NCI-H2029 treated with DMSO at 0.1 percent for 48 hours (cell line): Measurements from ENCODE around the gene UNC5C.

Source experiments
- DNase-seq: peaks from one replicate; lab custom pipeline; 2025; lab: John Stamatoyannopoulos, UW

UNC5C gene

DNA sequence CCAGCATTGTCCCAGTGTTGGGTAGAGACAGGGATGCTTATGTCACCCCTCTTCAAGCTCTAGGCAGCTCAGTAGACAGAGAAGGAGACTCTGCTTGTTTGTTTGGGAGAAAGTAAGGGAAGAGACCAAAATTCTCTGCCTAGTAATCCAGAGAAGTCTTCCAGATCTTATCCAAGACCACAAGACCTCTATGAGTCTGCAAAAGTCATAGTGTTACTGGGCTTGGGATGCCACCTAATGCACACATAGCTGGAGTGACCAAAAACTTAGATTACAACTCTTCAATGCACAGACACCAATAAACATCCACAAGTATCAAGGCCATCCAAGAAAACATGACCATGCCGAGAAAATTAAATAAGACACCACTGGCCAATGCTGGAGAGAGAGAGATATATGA lies 205.5 kb downstream of the UNC5C start:
- DNase-seq = no peak

GRCh38 chr4:95340191-95340590 lies 208.6 kb downstream of the UNC5C start:
- no peak for DNase-seq

DNA sequence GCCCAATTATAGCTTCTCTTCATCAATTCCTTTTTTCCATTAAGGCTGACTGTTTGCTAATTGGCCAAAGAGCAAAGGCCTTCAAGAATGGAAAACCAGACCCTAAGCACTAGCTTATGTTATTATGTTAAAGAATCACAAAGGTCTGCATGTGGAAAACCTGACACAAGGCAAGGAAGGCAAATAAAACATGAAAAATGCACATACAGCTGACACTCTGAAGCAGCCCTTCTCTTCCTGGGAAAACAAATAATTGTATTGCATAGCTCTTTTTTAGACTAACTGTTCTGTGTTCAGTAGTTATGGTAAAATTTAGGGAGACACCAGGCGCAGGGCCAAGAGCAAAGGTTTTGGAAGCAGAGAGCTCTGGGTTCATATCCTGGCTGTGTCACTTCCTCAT lies 223.1 kb downstream of the UNC5C start:
- DNase-seq = no peak

DNA sequence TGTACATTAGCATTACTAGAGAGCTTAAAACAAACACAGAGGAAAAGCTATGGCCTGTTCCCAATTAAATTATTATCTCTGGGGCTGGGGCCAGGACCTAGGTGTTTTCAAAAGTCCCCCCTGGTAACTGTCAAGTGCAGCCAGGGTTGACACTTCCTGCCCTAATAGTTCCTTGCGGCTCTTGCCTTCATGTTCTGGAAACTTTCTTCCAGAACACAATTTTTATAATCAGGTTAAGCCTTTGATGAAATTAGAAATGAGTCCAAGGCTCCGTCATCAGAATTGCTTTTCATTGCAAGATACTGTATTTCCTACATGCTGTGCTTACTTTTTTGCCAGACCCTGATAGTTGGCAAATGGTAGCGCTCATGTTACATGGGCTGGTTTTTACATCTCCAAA lies 229.6 kb downstream of the UNC5C start:
- DNase-seq = no peak

- DNase-seq = no peak
These were observed 230.3 kb downstream of the UNC5C start for GRCh38 chr4:95318483-95318882.

- DNase-seq = no peak
These were observed 230.7 kb downstream of the UNC5C start for GRCh38 chr4:95318044-95318443.

- no peak for DNase-seq
These were observed 231.5 kb downstream of the UNC5C start for GRCh38 chr4:95317085-95317793.

DNA sequence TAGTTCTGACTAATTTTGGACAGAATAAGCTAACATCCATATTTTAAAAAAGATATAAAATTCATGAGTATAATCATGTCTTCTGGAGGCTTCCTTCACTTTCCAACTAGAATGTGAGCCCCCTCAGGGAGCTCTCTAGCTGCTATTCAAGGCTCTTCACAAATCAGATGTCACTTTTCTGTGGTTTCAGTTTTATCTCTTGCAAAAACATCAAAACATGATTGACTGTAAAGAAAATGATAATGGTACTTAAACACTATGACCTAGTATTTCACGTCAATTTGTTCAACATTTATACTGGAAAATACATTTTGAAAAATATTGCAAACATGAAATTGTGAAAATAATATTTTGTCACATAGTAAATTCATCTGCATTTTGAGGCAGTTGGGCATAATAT lies 234.2 kb downstream of the UNC5C start:
- no peak for DNase-seq

GRCh38 chr4:95304898-95305297 lies 243.9 kb downstream of the UNC5C start:
- DNase-seq = no peak

DNA sequence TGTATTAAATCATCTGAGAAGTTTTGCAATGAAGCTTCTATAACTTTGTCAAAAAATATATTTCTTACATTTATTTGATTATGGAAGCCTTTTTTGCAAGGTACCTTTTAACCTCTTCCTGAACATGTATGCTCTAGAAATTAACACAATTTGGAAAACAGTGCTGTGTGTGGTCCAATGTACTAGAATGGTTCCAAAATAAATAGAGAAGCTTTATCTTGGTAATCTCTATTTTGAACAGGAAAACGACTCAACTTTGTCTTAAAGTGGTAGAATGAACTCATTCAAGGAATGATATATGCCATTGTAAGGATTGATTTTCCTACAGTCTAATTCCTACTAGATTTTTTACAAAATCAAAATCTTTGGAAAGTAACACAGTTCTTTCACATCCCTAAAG lies 248.5 kb downstream of the UNC5C start:
- no peak for DNase-seq

GRCh38 chr4:95296052-95296451 lies 252.7 kb downstream of the UNC5C start:
- DNase-seq = no peak

- DNase-seq = no peak
These were observed 253.6 kb downstream of the UNC5C start for GRCh38 chr4:95295157-95295556.

DNA sequence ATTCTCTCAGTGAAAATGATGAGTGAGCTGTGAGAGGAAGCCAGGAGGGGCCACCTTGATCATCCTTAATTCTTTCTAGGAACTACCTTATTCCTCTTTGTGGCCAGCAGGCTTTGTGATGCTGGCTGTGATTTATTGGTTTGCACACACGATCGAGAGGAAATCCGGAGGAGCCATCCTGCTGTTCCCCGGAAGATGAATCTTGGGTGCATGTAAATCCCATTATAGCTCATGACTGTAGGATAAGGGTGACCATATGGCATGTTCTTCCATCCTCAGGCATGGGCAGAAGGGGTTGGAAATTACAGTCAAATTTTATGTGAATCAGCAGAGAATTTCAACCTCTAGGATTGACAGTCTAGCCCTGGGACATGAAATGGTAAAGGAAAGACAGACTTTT lies 254.5 kb downstream of the UNC5C start:
- no peak for DNase-seq

DNA sequence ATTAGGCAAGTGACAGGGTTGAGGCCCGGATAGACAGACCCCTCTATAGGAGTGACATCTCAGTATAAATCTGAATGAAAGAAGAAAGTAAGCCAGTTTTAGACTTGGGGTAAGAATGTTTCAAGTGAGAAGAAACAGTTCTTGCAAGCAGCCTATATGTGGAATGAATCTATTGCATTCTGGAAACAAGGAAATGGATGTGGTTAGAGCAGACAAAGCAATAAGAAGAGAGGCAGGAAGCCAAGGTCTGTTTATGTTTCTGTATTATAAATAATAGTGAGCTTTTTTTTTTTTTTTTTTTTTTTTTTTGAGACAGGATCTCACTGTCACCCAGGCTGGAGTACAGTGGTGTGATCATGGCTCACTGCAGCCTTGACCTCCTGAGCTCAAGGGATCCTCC lies 255.8 kb downstream of the UNC5C start:
- no peak for DNase-seq

GRCh38 chr4:95290702-95291101 lies 258.1 kb downstream of the UNC5C start:
- DNase-seq = no peak

- DNase-seq = no peak
These were observed 259.6 kb downstream of the UNC5C start for GRCh38 chr4:95289028-95289634.

GRCh38 chr4:95288552-95288951 lies 260.2 kb downstream of the UNC5C start:
- no peak for DNase-seq

- DNase-seq = no peak
These were observed 263.0 kb downstream of the UNC5C start for GRCh38 chr4:95285797-95286196.

- DNase-seq = no peak
These were observed 264.1 kb downstream of the UNC5C start for GRCh38 chr4:95284655-95285054.

- no peak for DNase-seq
These were observed 265.5 kb downstream of the UNC5C start for GRCh38 chr4:95283320-95283719.

DNA sequence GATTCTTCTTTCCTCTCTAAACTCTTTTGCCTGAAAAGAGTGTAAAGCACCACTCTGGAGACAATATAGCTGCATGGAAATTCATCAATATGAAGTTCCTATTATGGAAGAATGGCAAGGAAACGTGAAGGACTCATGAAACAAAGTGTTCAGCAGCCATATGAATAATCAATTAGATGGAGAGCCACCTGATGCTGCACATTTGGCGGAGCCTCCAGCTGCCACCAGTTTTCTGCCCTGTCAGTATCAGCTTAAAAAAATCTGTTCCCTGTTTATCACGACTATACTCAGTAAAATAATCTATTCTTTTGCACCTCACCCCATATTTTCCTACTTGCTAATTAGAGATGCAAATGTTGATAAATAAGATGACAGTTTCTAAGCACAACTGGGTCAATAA lies 276.0 kb downstream of the UNC5C start:
- no peak for DNase-seq

DNA sequence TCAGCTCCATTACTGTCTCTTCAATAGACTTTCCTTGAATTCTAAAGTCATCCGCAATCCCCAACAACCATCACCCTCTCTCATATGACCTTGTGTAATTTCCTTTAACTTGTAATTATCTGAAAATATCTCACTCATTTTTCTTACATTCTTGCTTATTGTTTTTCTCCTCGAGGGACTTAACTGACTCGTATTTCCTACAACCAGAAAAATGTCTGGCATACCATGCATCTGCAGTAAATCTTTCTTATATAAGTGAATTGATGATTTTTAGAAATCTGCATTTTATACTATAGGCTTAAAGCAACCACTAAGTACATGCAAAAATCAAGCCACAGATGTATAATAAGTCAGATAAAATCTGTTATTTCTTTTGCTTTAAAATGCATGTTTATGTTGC lies 276.7 kb downstream of the UNC5C start:
- DNase-seq = no peak

DNA sequence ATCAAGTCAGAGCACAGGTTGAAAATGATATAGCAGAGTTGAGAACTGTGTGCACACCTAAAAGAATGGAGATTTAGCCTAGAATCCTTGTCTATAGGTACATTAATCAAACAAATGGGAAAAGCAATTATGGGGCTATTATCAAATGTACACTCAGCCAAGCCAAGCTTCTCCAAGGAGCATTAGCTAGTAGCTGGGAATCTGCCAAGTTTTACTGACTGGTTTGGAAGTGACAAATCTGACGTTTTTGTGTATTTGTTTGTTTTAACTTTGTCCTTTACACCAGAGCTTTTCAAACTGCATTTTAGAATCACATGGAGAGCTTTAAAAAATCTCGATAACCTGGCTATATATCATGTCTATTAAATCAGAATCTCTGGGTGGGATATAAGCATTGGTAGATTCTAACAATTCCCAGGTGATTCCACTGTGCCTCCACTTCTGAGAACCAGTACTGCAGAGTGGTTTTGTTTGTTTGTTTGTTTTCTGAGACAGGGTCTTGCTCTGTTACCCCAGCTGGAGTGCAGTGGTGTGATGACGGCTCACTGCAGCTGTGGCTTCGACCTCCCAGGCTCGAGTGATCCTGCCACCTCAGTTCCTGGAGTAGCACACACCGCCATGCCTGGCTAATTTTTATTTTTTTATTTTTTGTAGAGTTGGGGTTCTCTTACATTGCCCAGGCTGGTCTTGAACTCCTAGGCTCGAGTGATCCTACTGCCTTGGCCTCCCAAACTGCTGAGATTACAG lies 279.8 kb downstream of the UNC5C start:
- DNase-seq = no peak
